CD4-positive, CD25-positive, alpha-beta regulatory T cell (primary cell): Measurements from ENCODE around the gene RASSF1. TPM values are rescaled to one million over a fixed set of nuclear protein-coding genes. Genes with fewer than 3 reads are reported as not detected.

ENCODE experiments used
- ATAC-seq, 2 donors: fragments of 150-1000 bp; cut with Tn5 transposase; one replicate each; pipeline ENCODE4 v1.10.0; 2021; ENCODE audit warnings: low read depth in 2 of 2, moderate number of reproducible peaks in 2 of 2, moderate library complexity in 1 of 2
- DNase-seq, 3 donors: peaks; one replicate each; pipeline versions ENCODE4 v3.0.0 to v3.0.0-alpha.2; 2012 to 2022; ENCODE audit warnings: mixed read lengths in 1 of 3
- H3K27ac ChIP-seq: one replicate; pipeline ENCODE4 v1.7.0; 2013; ENCODE audit warnings: mild to moderate bottlenecking, low read length; ENCODE audit not compliant: insufficient read depth, poor library complexity, severe bottlenecking
- H3K27me3 ChIP-seq: one replicate; pipeline ENCODE4 v1.7.0; 2013; ENCODE audit warnings: low read length; ENCODE audit not compliant: control insufficient read depth, insufficient read depth
- H3K36me3 ChIP-seq: one replicate; pipeline ENCODE4 v1.7.0; 2013; ENCODE audit warnings: mild to moderate bottlenecking, low read length, moderate library complexity; ENCODE audit not compliant: control insufficient read depth, insufficient read depth
- H3K4me1 ChIP-seq: 2 replicates; pipeline ENCODE4 v1.7.0; 2013; ENCODE audit warnings: mild to moderate bottlenecking, low read length; ENCODE audit not compliant: insufficient read depth, control insufficient read depth, poor library complexity, severe bottlenecking
- H3K4me3 ChIP-seq: one replicate; pipeline ENCODE4 v1.7.0; 2013; ENCODE audit warnings: low read depth, mild to moderate bottlenecking, low read length, moderate library complexity
- H3K9me3 ChIP-seq, 2 experiments: 1 replicate in 1 of 2; 2 replicates in 1 of 2; pipeline ENCODE4 v1.7.0; 2013; ENCODE audit warnings: low read length in 2 of 2, mild to moderate bottlenecking in 1 of 2, moderate library complexity in 1 of 2; ENCODE audit not compliant: control insufficient read depth in 2 of 2
- H3K27ac Mint-ChIP-seq, 3 donors: one replicate each; pipeline ENCODE4 v1.8.0; 2020 to 2022; ENCODE audit warnings: mild to moderate bottlenecking in 3 of 3, mixed read lengths in 3 of 3, moderate library complexity in 2 of 3
- H3K27me3 Mint-ChIP-seq: one replicate; pipeline ENCODE4 v1.8.0; 2022; ENCODE audit warnings: mild to moderate bottlenecking, mixed read lengths
- H3K36me3 Mint-ChIP-seq: one replicate; pipeline ENCODE4 v1.8.0; 2020; ENCODE audit warnings: mixed read lengths
- H3K4me1 Mint-ChIP-seq, 4 donors: one replicate each; pipeline ENCODE4 v1.8.0; 2020 to 2022; ENCODE audit warnings: mixed read lengths in 4 of 4, mild to moderate bottlenecking in 1 of 4
- H3K4me3 Mint-ChIP-seq, 4 donors: one replicate each; pipeline ENCODE4 v1.8.0; 2020 to 2022; ENCODE audit warnings: mild to moderate bottlenecking in 4 of 4, mixed read lengths in 4 of 4, moderate library complexity in 3 of 4
- H3K9me3 Mint-ChIP-seq, 7 donors: one replicate each; pipeline ENCODE4 v1.8.0; 2020 to 2022; ENCODE audit warnings: mixed read lengths in 7 of 7, mild to moderate bottlenecking in 3 of 7, moderate library complexity in 2 of 7
- polyA plus RNA-seq, 4 donors: library from polyadenylated mRNA; unstranded; fragments of 300-500 nt; fragmentation: Illumina TruSeq; gene quantifications; one replicate each; pipeline ENCODE4 v1.2.3, GENCODE V29; 2021
- total RNA-seq: library from RNA; stranded (reverse); gene quantifications from one replicate; pipeline ENCODE4 v1.2.3, GENCODE V29; 2022

RASSF1 gene
- total and polyA plus RNA-seq, 5 donors from 2014 or later = 48.4 to 76.0 (median 57.1) TPM

DNA sequence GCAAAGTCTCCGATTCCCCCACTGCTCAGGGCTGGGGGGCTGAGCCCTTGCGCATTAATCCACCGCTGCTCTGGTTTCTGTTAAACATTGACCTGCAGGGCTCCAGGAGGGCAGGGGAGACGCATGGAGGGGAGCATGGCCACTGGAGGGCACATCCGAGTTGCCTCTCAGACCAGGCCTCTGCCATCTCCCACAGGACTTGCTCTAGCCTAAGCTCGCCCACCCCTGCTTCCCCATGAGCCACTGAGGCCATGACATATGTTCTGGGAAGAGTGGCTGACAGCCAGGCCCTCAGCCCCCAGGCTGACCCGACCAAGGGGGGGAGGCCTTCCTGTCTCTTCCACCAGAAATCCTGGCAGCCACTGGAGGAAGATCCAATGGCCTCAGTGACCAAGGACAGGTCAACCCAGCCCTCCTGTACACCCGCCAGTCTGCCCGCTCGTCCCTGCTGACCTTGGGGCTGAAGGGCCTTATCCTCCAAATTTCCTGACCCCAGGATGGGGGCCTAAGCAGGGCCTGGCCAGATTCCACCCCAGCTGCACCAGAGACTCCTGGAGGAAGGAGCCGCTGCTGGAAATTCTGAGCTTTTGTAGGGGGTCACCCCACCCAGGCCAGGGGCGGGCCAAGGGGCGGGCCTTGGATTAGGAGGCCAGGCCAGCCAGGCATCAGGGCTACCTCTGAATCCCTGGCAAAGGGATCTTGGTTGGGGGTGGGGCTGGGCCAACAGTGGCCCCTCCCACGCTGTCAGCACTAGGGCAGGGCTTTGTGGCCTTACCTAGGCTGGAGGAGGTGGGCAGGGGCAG is 37.4 kb downstream of the RASSF1 start, which contains the start of gene HYAL1:
Gene HYAL1, minus strand, starts transcription at position 562 of the 803 bp plus-strand sequence. CDS start 618 bp downstream, outside the sequence.
- H3K27me3 ChIP-seq = no peaks in the 10 kb centered on the region
- Mint-ChIP-seq H3K4me3 (no peak within 1 kb of the TSS), H3K9me3 (no peaks in the 10 kb centered on the region), H3K27me3 (no peaks in the 10 kb centered on the region), H3K4me1 (peaks cover 0 to 31% (median 11%) of the 10 kb centered on the region in 4 donors), H3K27ac (peak within 1 kb of the TSS in 1 of 3 donors; percentile 48), H3K36me3 (no peaks in the 10 kb centered on the region)
- H3K36me3 ChIP-seq = no peaks in the 10 kb centered on the region
- no peak within 1 kb of the TSS for H3K27ac ChIP-seq
- no peaks in the 10 kb centered on the region for H3K9me3 ChIP-seq
- H3K4me1 ChIP-seq = peaks cover 20% of the 10 kb centered on the region
- no peak within 1 kb of the TSS for H3K4me3 ChIP-seq
- DNase-seq (no peak), ATAC-seq (no peak)

- Mint-ChIP-seq H3K27ac (no peak overlapping the region), H3K27me3 (no peaks in the 10 kb centered on the region), H3K4me1 (peaks cover 0 to 39% (median 14%) of the 10 kb centered on the region in 4 donors), H3K9me3 (no peaks in the 10 kb centered on the region), H3K36me3 (no peaks in the 10 kb centered on the region), H3K4me3 (peak overlapping the region in 2 of 4 donors; percentile 26 to 47)
- Histone ChIP-seq H3K9me3 (no peaks in the 10 kb centered on the region), H3K36me3 (no peaks in the 10 kb centered on the region), H3K4me3 (no peak overlapping the region), H3K27ac (no peak overlapping the region), H3K27me3 (no peaks in the 10 kb centered on the region), H3K4me1 (peaks cover 25% of the 10 kb centered on the region)
- ATAC-seq (no peak), DNase-seq (no peak)
Measured at GRCh38 chr3:50302095-50303012, 38.3 kb downstream of the RASSF1 start.

DNA sequence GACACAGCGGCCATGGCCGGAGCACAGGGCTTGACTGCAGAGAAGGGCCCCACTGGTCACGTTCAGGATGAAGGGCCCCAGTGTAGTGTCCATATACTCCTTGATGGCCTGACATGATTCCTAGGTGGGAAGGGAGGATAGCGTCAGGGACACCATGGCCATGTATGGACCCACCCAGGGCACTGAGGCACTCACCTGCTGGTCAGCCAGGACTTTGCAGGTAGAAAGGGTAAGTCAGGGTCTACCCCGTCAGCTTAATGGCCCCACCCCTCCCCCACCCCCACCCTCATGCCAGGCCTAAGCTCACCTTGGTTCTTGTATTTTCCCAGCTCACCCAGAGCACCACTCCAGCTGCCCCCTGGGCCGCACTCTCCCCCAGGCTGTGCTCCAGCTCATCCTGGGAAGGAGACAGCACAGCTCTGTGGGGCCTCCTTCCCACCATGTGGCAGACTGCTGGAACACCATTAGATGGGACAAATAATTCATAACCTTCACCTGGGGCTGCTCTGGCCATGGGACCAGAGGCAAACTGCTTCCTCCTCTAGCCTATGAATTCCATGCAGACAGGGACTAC is 39.9 kb downstream of the RASSF1 start:
- ATAC-seq (no peak), DNase-seq (no peak)
- H3K9me3 ChIP-seq = no peaks in the 10 kb centered on the region
- no peak overlapping the region for H3K4me3 ChIP-seq
- Mint-ChIP-seq H3K27me3 (no peaks in the 10 kb centered on the region), H3K4me3 (peak overlapping the region; percentile 56 to 98 (median 84)), H3K4me1 (peaks cover 0 to 43% (median 16%) of the 10 kb centered on the region in 4 donors), H3K36me3 (no peaks in the 10 kb centered on the region), H3K9me3 (no peaks in the 10 kb centered on the region), H3K27ac (peak overlapping the region in 2 of 3 donors; percentile 99 to 100)
- H3K27me3 ChIP-seq = no peaks in the 10 kb centered on the region
- no peak overlapping the region for H3K27ac ChIP-seq
- peaks cover 25% of the 10 kb centered on the region for H3K4me1 ChIP-seq
- no peaks in the 10 kb centered on the region for H3K36me3 ChIP-seq

DNA sequence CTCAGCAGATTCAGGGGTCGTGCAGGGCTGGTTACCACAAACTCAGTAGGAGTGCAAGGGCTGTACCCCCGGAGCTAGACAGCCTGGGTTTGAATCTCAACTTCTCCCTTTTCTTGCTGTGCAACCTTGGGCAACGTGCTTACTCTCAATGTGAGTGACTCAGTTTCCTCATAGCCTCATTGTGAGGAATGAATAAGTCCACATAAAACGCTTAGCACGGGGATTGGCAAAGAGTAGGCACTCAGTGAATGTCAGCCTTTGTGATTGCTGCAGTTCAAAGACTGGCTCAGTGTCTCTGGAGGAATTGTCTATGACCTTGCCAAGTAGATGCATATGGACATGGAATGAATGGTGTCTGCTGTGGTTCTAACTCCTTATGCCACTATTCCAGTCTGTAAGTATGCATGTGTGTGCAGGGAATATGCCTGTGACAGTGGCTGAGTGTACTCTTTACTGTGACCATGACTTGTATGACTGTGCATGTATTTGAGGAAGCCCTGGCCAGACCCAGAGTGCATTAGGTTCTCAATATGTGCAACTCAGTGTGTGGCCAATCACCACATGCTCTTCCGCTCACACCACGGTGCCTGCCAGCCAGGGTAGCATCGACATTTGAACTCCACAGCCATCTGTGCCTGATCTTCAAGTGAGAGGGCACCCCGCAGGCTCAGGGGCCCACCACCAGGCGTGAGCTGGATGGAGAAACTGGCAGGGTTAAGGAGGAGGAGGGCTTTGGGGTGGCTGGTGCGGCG is 40.5 kb downstream of the RASSF1 start:
- Mint-ChIP-seq H3K4me1 (peaks cover 0 to 43% (median 16%) of the 10 kb centered on the region in 4 donors), H3K9me3 (no peaks in the 10 kb centered on the region), H3K4me3 (peak overlapping the region; percentile 91 to 98 (median 96)), H3K27me3 (no peaks in the 10 kb centered on the region), H3K27ac (peak overlapping the region; percentile 60 to 100 (median 99)), H3K36me3 (no peaks in the 10 kb centered on the region)
- DNase-seq (peak in 1 of 3 donors; percentile 37), ATAC-seq (no peak)
- Histone ChIP-seq H3K27ac (peak overlapping the region; percentile 96), H3K27me3 (no peaks in the 10 kb centered on the region), H3K36me3 (no peaks in the 10 kb centered on the region), H3K4me3 (peak overlapping the region; percentile 56), H3K9me3 (no peaks in the 10 kb centered on the region), H3K4me1 (peaks cover 25% of the 10 kb centered on the region)

DNA sequence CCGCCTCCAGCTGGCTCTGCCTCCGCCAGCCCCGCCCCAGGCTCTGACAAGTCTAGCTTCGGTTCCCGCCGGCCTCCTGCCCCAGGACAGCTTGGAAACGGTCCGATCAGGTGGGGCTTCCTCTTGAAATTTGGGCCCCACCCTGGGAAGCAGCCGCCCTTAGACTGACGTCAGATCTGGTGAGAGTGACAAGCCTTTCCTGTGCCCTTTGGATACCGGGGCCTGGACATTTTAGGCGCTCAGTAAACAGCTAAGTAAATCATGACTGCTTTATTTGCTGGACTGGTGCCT is 41.1 kb downstream of the RASSF1 start:
- Mint-ChIP-seq H3K4me3 (peak overlapping the region; percentile 91 to 98 (median 96)), H3K27me3 (no peaks in the 10 kb centered on the region), H3K4me1 (peaks cover 0 to 43% (median 16%) of the 10 kb centered on the region in 4 donors), H3K27ac (peak overlapping the region; percentile 60 to 100 (median 99)), H3K36me3 (no peaks in the 10 kb centered on the region), H3K9me3 (no peaks in the 10 kb centered on the region)
- ATAC-seq = no peak
- Histone ChIP-seq H3K36me3 (no peaks in the 10 kb centered on the region), H3K27ac (peak overlapping the region; percentile 96), H3K4me3 (peak overlapping the region; percentile 56), H3K27me3 (no peaks in the 10 kb centered on the region), H3K4me1 (peaks cover 25% of the 10 kb centered on the region), H3K9me3 (no peaks in the 10 kb centered on the region)
- DNase-seq = no peak

GRCh38 chr3:50298836-50299637 is 41.6 kb downstream of the RASSF1 start, which contains the start of the genes HYAL3 and NAA80:
HYAL3 (minus strand) TSS chr3:50299405; CDS start chr3:50295602, 3,803 bp downstream.
NAA80 (minus strand) TSS chr3:50299405; CDS start chr3:50297463, 1,942 bp downstream.
- no peaks in the 10 kb centered on the region for H3K27me3 Mint-ChIP-seq
- Histone ChIP-seq H3K36me3 (no peaks in the 10 kb centered on the region), H3K4me1 (peaks cover 25% of the 10 kb centered on the region), H3K27me3 (no peaks in the 10 kb centered on the region), H3K27ac (peak within 1 kb of the TSS; percentile 96), H3K4me3 (peak within 1 kb of the TSS; percentile 62), H3K9me3 (no peaks in the 10 kb centered on the region)
- DNase-seq = peak; percentile 99 to 100 (median 100)
- peaks cover 0 to 43% (median 16%) of the 10 kb centered on the region in 4 donors for H3K4me1 Mint-ChIP-seq
- peak within 1 kb of the TSS; percentile 91 to 98 (median 96) for H3K4me3 Mint-ChIP-seq
- no peaks in the 10 kb centered on the region for H3K9me3 Mint-ChIP-seq
- peak within 1 kb of the TSS; percentile 97 to 100 (median 99) for H3K27ac Mint-ChIP-seq
- no peaks in the 10 kb centered on the region for H3K36me3 Mint-ChIP-seq
- peak; percentile 85 to 86 for ATAC-seq
